ENCODE data around the gene DCP2.

Gene DCP2

DNA sequence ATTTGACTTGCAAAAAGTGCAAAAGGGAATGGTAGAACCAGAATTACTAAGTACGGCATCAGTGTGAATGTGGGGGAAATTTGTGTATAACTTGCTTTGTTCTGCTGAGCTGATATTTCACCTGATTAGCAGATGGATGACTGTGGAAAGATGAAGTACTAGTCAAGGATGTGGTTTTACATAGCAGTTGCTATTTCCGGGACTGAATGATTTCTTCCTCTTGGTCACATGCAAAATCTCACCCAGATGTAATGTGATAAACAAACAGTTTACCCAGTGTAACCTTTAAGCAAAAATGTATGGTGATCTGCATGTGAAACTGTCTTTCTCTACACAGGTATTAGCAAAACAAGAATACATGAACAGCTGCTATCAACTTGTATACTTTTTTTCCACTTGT, 46.1 kb downstream of the DCP2 start:
- no peak overlapping the region for H3K27ac ChIP-seq
- TF ChIP-seq, protein P1, sequence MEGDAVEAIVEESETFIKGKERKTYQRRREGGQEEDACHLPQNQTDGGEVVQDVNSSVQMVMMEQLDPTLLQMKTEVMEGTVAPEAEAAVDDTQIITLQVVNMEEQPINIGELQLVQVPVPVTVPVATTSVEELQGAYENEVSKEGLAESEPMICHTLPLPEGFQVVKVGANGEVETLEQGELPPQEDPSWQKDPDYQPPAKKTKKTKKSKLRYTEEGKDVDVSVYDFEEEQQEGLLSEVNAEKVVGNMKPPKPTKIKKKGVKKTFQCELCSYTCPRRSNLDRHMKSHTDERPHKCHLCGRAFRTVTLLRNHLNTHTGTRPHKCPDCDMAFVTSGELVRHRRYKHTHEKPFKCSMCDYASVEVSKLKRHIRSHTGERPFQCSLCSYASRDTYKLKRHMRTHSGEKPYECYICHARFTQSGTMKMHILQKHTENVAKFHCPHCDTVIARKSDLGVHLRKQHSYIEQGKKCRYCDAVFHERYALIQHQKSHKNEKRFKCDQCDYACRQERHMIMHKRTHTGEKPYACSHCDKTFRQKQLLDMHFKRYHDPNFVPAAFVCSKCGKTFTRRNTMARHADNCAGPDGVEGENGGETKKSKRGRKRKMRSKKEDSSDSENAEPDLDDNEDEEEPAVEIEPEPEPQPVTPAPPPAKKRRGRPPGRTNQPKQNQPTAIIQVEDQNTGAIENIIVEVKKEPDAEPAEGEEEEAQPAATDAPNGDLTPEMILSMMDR (IDR thresholded peaks at IDR 0.05) = no peak
- TF ChIP-seq ZFX (IDR thresholded peaks at IDR 0.05; ENCODE audit: borderline replicate concordance) = no peak

DNA sequence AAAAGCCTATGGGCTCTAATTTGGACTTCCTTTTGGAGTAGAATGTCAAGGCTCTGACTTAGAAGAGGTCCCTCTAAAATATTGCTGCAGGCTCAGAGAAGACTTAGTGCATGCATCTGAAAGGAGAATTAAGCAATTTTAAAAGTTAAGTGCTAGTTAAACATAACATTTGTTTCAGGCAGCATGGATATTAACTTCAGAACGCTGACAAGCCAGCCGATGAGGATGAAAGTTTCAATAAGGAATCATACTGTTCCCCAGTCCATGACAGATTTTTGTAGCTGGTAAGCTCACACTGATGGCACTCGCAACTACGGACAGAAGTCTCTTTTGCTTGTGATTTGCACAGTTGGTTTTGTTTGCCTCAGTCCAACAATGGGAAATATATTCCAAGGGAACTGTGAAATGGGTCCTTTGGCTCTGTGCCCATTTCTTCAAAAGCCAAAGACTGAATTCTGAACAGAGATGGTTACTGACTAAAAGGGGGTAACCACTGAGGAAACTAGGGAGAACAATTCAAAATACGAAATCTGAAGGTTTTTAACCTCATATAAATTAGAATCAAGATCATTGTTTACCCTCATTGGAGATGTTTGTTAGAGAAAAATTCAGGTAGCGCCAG, 47.6 kb downstream of the DCP2 start:
- no peak overlapping the region for H3K27ac ChIP-seq
- TF ChIP-seq, protein P1 (IDR thresholded peaks at IDR 0.05) = no peak
- TF ChIP-seq ZFX (IDR thresholded peaks at IDR 0.05; ENCODE audit: borderline replicate concordance) = no peak

GRCh38 chr5:113025596-113025995, 49.0 kb downstream of the DCP2 start:
- TF ChIP-seq ZFX (IDR thresholded peaks at IDR 0.05; ENCODE audit: borderline replicate concordance) = no peak
- TF ChIP-seq, protein P1 (IDR thresholded peaks at IDR 0.05) = no peak

DNA sequence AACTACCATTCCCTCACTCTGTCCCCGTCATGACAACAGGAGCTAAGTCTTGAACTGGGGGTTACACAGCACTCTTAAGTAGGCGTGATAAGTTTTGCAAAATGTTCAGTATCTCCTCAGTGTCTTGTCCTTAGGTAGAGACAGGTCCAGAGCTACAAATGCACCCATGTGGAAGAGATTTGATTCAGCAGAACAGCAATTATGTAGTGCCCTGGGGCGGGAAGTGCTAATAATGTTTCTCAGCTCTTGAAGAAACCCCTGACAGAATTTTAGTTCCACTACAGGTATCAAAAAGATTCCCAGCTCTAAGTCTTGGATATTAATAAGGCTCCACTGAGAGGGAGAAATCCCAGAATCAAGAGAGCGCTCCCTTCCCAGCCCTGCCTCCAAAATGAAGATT, 49.6 kb downstream of the DCP2 start:
- TF ChIP-seq, protein P1 (IDR thresholded peaks at IDR 0.05) = no peak
- TF ChIP-seq ZFX (IDR thresholded peaks at IDR 0.05; ENCODE audit: borderline replicate concordance) = no peak
- no peak overlapping the region for H3K27ac ChIP-seq

More at GRCh38 chr5:113025596-113025995, 49.0 kb downstream of the DCP2 start:
- H3K27ac ChIP-seq = no peak overlapping the region

DNA sequence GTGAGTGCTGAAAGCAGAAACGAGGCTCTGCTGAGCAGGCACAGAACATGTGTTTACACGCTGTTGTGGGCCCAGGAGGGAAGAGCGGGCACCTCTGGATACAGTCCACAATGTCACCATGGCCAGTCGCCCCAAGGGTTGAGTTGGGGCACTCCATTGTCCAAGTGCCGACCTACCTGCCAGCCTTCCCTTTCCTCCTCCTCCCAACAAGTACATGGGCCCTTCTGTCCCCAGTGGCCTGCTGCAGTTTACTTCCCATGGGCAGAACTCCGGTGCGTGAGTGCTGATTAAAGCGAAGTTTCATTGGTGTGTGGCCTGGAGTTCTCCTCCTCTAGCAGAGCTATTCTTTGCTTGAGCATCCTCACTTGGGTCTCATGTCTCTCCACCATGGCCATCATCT, 50.4 kb downstream of the DCP2 start:
- H3K27ac ChIP-seq = no peak overlapping the region
- TF ChIP-seq, protein P1 (IDR thresholded peaks at IDR 0.05) = no peak

DNA sequence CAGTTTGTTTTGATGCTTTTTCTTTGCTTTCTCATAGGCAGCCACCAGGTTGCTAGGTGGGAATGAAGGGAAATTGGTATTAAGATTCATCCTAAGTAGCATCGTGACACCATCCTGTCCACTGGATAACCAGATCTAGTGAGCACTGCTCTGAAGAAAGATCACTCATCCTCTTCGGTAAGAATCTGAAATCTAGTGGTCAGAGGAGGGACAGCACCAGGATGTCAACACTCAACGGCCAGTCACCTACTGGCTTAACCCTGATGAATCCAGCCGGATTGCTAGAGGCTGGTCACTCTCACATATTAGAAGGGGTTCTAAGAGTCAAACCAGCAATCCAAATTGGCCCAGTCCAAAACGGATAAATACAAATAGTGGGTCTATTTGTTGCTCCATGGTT, 50.8 kb downstream of the DCP2 start:
- TF ChIP-seq ZFX (IDR thresholded peaks at IDR 0.05; ENCODE audit: borderline replicate concordance) = no peak
- TF ChIP-seq, protein P1 (IDR thresholded peaks at IDR 0.05) = no peak
- no peak overlapping the region for H3K27ac ChIP-seq

GRCh38 chr5:113029614-113030013, 53.0 kb downstream of the DCP2 start:
- TF ChIP-seq, protein P1 (IDR thresholded peaks at IDR 0.05) = no peak
- no peak for TF ChIP-seq ZFX (IDR thresholded peaks at IDR 0.05; ENCODE audit: borderline replicate concordance)

More at GRCh38 chr5:113029614-113030013, 53.0 kb downstream of the DCP2 start:
- H3K27ac ChIP-seq = no peak overlapping the region

Measured in 22Rv1 (cell line).